ENCODE data around the gene NANOS2. TPM values are rescaled to one million over a fixed set of nuclear protein-coding genes. Genes with fewer than 3 reads are reported as not detected.

Gene NANOS2
- total and polyA plus RNA-seq, 2 of the 13 experiments (the other 11 are each of a cell fraction or from before 2014, with no cell fraction given): not detected

GRCh38 chr19:45918721-45919120 is 4.1 kb upstream of the NANOS2 start (continued):
- TF ChIP-seq, protein P1, sequence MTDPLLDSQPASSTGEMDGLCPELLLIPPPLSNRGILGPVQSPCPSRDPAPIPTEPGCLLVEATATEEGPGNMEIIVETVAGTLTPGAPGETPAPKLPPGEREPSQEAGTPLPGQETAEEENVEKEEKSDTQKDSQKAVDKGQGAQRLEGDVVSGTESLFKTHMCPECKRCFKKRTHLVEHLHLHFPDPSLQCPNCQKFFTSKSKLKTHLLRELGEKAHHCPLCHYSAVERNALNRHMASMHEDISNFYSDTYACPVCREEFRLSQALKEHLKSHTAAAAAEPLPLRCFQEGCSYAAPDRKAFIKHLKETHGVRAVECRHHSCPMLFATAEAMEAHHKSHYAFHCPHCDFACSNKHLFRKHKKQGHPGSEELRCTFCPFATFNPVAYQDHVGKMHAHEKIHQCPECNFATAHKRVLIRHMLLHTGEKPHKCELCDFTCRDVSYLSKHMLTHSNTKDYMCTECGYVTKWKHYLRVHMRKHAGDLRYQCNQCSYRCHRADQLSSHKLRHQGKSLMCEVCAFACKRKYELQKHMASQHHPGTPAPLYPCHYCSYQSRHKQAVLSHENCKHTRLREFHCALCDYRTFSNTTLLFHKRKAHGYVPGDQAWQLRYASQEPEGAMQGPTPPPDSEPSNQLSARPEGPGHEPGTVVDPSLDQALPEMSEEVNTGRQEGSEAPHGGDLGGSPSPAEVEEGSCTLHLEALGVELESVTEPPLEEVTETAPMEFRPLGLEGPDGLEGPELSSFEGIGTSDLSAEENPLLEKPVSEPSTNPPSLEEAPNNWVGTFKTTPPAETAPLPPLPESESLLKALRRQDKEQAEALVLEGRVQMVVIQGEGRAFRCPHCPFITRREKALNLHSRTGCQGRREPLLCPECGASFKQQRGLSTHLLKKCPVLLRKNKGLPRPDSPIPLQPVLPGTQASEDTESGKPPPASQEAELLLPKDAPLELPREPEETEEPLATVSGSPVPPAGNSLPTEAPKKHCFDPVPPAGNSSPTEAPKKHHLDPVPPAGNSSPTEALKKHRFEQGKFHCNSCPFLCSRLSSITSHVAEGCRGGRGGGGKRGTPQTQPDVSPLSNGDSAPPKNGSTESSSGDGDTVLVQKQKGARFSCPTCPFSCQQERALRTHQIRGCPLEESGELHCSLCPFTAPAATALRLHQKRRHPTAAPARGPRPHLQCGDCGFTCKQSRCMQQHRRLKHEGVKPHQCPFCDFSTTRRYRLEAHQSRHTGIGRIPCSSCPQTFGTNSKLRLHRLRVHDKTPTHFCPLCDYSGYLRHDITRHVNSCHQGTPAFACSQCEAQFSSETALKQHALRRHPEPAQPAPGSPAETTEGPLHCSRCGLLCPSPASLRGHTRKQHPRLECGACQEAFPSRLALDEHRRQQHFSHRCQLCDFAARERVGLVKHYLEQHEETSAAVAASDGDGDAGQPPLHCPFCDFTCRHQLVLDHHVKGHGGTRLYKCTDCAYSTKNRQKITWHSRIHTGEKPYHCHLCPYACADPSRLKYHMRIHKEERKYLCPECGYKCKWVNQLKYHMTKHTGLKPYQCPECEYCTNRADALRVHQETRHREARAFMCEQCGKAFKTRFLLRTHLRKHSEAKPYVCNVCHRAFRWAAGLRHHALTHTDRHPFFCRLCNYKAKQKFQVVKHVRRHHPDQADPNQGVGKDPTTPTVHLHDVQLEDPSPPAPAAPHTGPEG (CRISPR knock-in tag; IDR thresholded peaks at IDR 0.05): no peak
- TF ChIP-seq TSC22D2 (CRISPR knock-in tag; IDR thresholded peaks at IDR 0.05; ENCODE audit: borderline replicate concordance): no peak
- TF ChIP-seq ZMYM2 (CRISPR knock-in tag; IDR thresholded peaks at IDR 0.05): no peak

GRCh38 chr19:45917421-45918091 is 3.0 kb upstream of the NANOS2 start:
- H3K27me3 ChIP-seq (ENCODE audit: control insufficient read depth in 1 of 2, insufficient read depth in 2 of 2, low read length in 2 of 2): peaks cover 0 to 11% of the 10 kb centered on the region in 2 experiments; a peak in 2 of 5 replicates
- no peak overlapping the region for H2AFZ ChIP-seq (ENCODE audit: low read length)
- no peaks in the 10 kb centered on the region for H4K20me1 ChIP-seq (ENCODE audit: insufficient read depth, low read length)
- peaks cover 28% of the 10 kb centered on the region for H3K4me1 ChIP-seq (ENCODE audit: insufficient read depth, low read length)
- ATAC-seq (no peak), DNase-seq (ENCODE audit: low spot score) (no peak), FAIRE-seq (no peak)
- H3K9ac ChIP-seq (ENCODE audit: insufficient read depth, low read depth, low read length): no peak overlapping the region
- no peaks in the 10 kb centered on the region for H3K9me3 ChIP-seq (ENCODE audit: low read length)
- no TSS peak for BruUV-seq (replicated peaks)
- no peaks in the 10 kb centered on the region for H3K79me2 ChIP-seq (ENCODE audit: insufficient read depth, low read length)
- intact Hi-C loops (cut with micrococcal nuclease; ENCODE audit: unreplicated experiment) (no loop called here), in situ Hi-C loops (cut with HindIII; ENCODE audit: extremely low pct_ligation_motif_present, low pct_unique_long_range_greater_than_20kb) (loop anchor here (10.0 kb wide), 1 partner anchor 87 kb away; no protein-coding TSS in a partner anchor)
- POLR2A ChIA-PET: interaction anchor here (2.4 kb wide), 1 partner anchor 54 kb away, joined by 5 read pairs; the partner anchor contains the start of genes FOXA3 and SYMPK
- WGBS (ENCODE audit: low lambda C conversion rate): 0% methylated on average over 2 of the region's 4 CpGs
- no peaks in the 10 kb centered on the region for H3K36me3 ChIP-seq (replicated peaks in 1 of 2; ENCODE audit: control insufficient read depth in 1 of 2, insufficient read depth in 2 of 2, low read length in 2 of 2)
- no peak overlapping the region for H3K27ac ChIP-seq (ENCODE audit: extremely low read length, insufficient read depth, low read length)
- H3K4me3 ChIP-seq (replicated peaks in 1 of 3; ENCODE audit: insufficient read depth in 1 of 3, low read depth in 2 of 3, low read length in 3 of 3): no peak overlapping the region
- CTCF ChIA-PET (ENCODE audit: low intra/inter-chr PET ratio, low total read pairs): no interaction called here
- H3K4me2 ChIP-seq (ENCODE audit: low read depth, low read length): no peak overlapping the region
- TF ChIP-seq ZNF841 (CRISPR knock-in tag; IDR thresholded peaks at IDR 0.05; ENCODE audit: borderline replicate concordance) (no peak), ZBTB14 (CRISPR knock-in tag; IDR thresholded peaks at IDR 0.05) (no peak), ZNF282 (IDR thresholded peaks at IDR 0.05; ENCODE audit: partially characterized antibody) (no peak), SMAD1 (CRISPR knock-in tag; IDR thresholded peaks at IDR 0.05; ENCODE audit: borderline replicate concordance, low read depth) (no peak), WIZ (CRISPR knock-in tag; IDR thresholded peaks at IDR 0.05) (no peak), ZNF660 (CRISPR knock-in tag; IDR thresholded peaks at IDR 0.05; ENCODE audit: borderline replicate concordance, low read depth) (no peak), IRX3 (CRISPR knock-in tag; IDR thresholded peaks at IDR 0.05; ENCODE audit: borderline replicate concordance, low read depth) (no peak), PRPF4 (IDR thresholded peaks at IDR 0.05; ENCODE audit: low read depth, low read length, poor library complexity, severe bottlenecking) (no peak)
- TF ChIP-seq, protein P2, sequence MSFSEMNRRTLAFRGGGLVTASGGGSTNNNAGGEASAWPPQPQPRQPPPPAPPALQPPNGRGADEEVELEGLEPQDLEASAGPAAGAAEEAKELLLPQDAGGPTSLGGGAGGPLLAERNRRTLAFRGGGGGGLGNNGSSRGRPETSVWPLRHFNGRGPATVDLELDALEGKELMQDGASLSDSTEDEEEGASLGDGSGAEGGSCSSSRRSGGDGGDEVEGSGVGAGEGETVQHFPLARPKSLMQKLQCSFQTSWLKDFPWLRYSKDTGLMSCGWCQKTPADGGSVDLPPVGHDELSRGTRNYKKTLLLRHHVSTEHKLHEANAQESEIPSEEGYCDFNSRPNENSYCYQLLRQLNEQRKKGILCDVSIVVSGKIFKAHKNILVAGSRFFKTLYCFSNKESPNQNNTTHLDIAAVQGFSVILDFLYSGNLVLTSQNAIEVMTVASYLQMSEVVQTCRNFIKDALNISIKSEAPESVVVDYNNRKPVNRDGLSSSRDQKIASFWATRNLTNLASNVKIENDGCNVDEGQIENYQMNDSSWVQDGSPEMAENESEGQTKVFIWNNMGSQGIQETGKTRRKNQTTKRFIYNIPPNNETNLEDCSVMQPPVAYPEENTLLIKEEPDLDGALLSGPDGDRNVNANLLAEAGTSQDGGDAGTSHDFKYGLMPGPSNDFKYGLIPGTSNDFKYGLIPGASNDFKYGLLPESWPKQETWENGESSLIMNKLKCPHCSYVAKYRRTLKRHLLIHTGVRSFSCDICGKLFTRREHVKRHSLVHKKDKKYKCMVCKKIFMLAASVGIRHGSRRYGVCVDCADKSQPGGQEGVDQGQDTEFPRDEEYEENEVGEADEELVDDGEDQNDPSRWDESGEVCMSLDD (CRISPR knock-in tag; IDR thresholded peaks at IDR 0.05; ENCODE audit: borderline replicate concordance): no peak

All from HepG2 (cell line).